GM20431 (cell line): ENCODE measurements around the gene ASPSCR1.
"Not testable (repeated sequence)": the region's sequence is repeated elsewhere in the genome, so short reads cannot be mapped to it uniquely, and the experiment has no call there.

ENCODE experiments used
- in situ Hi-C: fragments of 300-500 bp; cut with MseI, MboI; formaldehyde crosslinking; loops from one replicate; pipeline ENCODE4 v1.15.0; 2020; ENCODE audit warnings: low sequenced_read_pairs; ENCODE audit not compliant: unreplicated experiment

Gene ASPSCR1

GRCh38 chr17:81978524-81979298, 1.3 kb downstream of the ASPSCR1 start:
- in situ Hi-C loops: no loop called here

DNA sequence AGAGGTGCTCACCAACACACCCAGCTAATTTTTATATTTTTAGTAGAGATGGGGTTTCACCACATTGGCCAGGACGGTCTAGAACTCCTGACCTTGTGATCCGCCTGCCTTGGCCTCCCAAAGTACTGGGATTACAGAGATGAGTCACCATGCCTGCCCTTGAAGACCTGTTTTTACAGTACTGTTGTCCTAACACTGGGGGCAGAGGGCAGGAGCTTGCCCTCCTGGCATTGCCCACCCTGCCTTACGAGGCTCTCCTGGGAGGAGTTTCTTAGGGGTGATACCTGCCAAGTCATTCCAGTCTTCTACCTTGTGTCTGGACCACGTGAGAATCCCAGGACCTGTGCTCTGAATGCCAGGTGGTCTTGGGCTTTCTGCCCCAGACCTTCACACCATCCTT, 2.7 kb downstream of the ASPSCR1 start:
- in situ Hi-C loops: no loop called here

DNA sequence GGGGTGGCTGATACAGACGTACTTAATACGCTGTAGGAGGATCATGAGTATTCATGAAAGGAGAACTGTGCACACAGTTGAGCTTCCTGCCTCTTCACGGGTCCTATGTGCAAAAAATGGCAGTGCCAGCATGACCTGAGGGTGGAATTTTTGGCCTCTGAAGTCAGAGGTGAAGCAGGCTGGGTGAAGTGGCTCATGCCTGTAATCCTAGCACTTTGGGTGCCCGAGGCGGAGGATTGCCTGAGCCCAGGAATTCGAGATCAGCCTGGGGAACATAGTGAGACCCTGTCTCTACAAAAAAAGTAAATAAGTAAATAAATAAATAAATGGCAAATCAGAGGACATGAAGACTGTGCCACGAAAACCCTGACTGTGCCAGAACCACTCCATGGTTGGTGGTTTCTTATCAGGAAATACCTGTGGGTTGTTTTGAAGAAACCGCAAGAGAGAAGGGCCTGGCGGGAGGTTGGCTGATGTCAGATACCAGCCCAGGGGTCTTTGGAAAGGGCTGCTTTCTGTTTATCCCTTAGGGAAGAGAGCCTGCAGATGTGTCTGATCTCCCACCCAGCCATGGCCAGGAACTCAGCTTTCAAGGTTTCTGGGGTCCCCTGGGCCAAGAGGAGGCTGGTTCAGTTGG, 3.4 kb downstream of the ASPSCR1 start:
- in situ Hi-C loops: no loop called here

- in situ Hi-C loops: not testable (repeated sequence)
Measured at GRCh38 chr17:81981511-81981910, 4.1 kb downstream of the ASPSCR1 start.

GRCh38 chr17:81983011-81983638, 5.7 kb downstream of the ASPSCR1 start:
- in situ Hi-C loops: no loop called here

GRCh38 chr17:81983639-81984373, 6.4 kb downstream of the ASPSCR1 start:
- in situ Hi-C loops: no loop called here

- in situ Hi-C loops: no loop called here
Measured at GRCh38 chr17:81984773-81985410, 7.5 kb downstream of the ASPSCR1 start.

DNA sequence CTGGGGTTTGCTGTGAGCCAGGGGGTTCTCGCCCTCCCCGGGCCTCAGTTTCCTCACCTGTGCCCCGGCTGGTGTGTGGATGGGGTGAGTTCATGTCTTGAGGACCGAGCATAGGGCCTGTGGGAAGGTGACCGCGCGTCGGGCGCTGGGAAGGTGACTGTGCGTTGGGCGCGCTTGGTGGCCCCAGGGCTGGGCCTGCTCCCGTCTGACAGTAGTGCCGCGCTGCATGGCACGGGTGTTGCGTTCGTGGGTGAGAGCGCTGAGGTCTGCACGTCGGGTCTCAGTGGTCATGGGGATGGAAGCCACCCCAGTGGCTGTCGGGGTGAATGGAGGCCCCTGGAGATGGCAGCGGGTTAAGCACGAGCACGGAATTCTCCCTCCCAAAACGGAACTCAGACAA, 9.2 kb downstream of the ASPSCR1 start:
- in situ Hi-C loops: no loop called here

- in situ Hi-C loops: no loop called here
Measured at GRCh38 chr17:81987161-81987770, 9.8 kb downstream of the ASPSCR1 start.

DNA sequence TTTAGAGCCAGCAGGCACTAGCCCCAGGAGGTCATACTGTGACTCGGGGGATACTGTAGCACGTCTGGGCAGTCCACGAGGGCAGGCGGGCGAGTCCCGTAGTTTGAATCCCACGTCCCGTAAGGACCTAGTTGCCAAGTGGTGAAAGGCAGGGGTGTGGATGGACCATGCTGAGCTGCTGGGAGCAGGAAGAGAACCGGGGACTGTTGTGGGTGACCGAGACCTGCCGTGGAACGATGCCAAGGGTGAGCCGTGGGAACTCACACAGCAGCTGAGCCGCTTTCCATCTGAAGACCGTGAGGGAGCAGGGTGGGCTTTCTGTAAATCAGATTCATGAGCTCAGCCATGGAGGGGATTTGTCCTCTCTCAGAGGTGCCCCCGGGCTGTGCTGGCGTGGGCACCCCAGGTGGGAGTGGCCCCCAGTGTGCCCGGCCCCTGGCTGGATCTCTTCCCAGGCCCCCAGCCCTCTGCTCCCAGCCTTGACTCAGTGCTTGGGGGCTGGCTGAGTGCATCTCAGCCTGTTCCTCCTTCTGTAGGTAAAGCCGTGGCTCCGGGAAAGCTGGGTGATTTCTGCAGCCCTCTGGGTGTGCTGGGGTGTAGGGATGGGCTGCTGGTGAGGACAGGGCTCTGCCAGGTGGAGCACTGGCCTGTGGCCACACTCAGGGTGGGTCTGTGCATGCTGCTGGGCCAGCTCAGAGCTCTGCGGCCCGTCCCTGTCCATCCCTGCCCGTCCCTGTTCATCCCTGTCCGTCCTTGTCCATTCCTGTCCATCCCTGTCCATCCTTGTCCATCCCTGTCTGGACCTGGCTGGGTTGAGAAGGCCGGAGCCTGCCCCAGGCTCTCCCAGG, 13.6 kb downstream of the ASPSCR1 start:
- in situ Hi-C loops: no loop called here

DNA sequence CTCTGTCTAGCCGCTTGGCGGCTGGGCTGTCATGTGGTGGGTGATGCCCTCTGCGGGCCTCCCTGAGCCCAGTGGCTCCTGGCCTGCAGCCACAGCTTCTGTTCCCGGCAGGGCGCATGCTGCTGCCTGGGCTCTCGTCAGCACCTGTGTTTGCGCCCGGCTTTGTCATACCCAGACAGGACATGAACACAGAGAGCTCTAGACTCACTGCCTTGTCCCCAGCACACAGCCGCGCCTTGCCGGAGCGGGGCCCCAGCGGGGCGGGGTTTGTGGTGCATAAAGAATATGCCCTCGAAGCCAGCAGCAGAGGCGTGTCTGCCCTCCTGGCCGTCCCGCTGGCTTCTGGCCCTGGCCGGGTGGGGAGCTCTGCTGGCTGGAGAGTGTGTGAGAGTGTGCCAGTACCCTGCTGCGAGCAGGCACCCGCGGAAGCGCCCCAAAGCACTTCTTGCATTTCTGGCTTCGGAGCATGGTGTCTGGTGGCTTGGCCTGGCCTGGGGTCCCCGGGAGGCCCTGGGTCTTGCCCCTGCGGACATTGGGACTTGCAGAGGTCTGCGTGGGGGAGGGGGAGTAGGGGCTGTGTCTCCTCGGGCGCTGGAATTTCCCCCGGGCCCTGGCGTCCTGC, 14.4 kb downstream of the ASPSCR1 start:
- in situ Hi-C loops: no loop called here

- in situ Hi-C loops: no loop called here
Measured at GRCh38 chr17:81992306-81993102, 15.1 kb downstream of the ASPSCR1 start.

GRCh38 chr17:81993729-81994592, 16.5 kb downstream of the ASPSCR1 start:
- in situ Hi-C loops: no loop called here

GRCh38 chr17:81994593-81995462, 17.4 kb downstream of the ASPSCR1 start:
- in situ Hi-C loops: no loop called here

DNA sequence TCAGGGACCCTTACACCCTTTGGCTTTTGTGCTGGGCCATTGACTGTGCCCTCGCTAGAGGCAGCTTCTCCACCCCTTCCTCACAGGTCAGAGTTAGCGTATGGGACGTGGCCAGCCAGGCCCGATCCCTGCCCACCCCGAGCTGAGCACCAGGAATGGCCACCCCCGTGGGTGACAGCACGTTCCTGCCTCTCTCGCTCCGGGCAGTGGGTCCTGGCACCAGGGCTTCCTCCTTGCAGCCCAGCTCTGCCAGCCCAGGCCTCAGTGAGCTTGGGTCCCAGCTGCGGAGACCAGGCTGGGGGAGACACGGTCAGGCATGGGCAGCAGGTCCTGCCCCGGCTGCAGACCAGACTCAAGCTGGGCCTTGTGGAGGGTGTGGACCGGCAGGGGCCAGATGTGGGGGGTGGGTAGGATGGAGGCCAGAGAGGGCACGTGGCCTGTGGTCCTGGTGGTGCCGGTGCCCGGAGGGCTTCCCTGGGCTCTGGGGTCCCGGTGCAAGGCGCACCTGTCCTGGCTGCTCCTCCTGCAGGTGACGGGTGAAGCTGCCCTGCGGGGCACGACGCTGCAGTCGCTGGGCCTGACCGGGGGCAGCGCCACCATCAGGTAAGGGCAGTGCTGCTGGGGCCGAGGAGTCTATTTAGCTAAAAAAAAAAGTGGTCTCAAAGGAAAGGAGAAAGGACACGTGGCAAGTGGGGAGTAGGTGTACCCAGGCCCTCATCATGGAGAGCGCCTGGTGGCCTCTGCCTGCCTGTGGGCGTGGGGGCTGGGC, 18.2 kb downstream of the ASPSCR1 start:
- in situ Hi-C loops: no loop called here
